BE2C (cell line): ENCODE results near the gene AKR1A1.

Experiments used
- DNase-seq: peaks from one replicate; pipeline ENCODE4 v3.0.0-alpha.2; 2020
- H3K27me3 ChIP-seq: fragments of 250-450 bp; sonication (Bioruptor Pico); 2 replicates; pipeline ENCODE4 v1.5.1; 2020; ENCODE audit warnings: mild to moderate bottlenecking
- H3K36me3 ChIP-seq: fragments of 250-450 bp; sonication (Bioruptor Pico); 2 replicates; pipeline ENCODE4 v1.5.1; 2020; ENCODE audit warnings: mild to moderate bottlenecking
- H3K4me1 ChIP-seq: fragments of 250-450 bp; sonication (Bioruptor Pico); 2 replicates; pipeline ENCODE4 v1.5.1; 2020
- H3K4me3 ChIP-seq: 2 replicates; pipeline ENCODE4 v1.5.1; 2011; ENCODE audit warnings: low read depth, low read length
- H3K9me3 ChIP-seq: fragments of 250-450 bp; sonication (Bioruptor Pico); 2 replicates; pipeline ENCODE4 v1.5.1; 2020
- TF ChIP-seq, protein P1 (sequence below): IDR thresholded peaks from 2 replicates; pipeline ENCODE4 v1.5.1; 2012; ENCODE audit warnings: mild to moderate bottlenecking, low read depth, low read length

Gene AKR1A1

GRCh38 chr1:45574105-45574626, 23.5 kb downstream of the AKR1A1 start:
- DNase-seq = no peak

DNA sequence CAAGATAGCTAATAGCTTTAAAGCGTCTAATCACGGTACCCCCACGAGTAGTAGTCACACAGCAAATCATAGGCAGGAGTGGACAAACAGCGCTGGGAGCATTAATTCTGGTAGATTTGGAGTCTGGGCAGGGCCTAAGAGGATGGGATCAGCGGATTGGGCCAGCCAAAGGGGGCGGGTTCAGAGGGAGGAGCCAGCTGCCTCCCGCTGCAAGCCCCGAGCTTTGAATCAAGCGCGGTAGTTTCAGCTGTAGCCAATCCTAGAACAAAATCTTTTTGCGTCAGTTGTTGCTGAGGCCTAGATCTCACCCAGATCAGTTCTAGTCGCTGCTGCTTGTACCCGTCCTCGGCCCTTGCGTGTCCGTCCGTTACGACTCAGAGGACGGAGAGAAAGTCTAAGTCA, 32.6 kb downstream of the AKR1A1 start:
- peak overlapping the region; percentile 95 for H3K4me3 ChIP-seq
- H3K27me3 ChIP-seq = no peaks in the 10 kb centered on the region
- H3K36me3 ChIP-seq = no peaks in the 10 kb centered on the region
- TF ChIP-seq, protein P1, sequence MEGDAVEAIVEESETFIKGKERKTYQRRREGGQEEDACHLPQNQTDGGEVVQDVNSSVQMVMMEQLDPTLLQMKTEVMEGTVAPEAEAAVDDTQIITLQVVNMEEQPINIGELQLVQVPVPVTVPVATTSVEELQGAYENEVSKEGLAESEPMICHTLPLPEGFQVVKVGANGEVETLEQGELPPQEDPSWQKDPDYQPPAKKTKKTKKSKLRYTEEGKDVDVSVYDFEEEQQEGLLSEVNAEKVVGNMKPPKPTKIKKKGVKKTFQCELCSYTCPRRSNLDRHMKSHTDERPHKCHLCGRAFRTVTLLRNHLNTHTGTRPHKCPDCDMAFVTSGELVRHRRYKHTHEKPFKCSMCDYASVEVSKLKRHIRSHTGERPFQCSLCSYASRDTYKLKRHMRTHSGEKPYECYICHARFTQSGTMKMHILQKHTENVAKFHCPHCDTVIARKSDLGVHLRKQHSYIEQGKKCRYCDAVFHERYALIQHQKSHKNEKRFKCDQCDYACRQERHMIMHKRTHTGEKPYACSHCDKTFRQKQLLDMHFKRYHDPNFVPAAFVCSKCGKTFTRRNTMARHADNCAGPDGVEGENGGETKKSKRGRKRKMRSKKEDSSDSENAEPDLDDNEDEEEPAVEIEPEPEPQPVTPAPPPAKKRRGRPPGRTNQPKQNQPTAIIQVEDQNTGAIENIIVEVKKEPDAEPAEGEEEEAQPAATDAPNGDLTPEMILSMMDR = no peak
- peak; percentile 89 for DNase-seq
- no peaks in the 10 kb centered on the region for H3K4me1 ChIP-seq
- no peaks in the 10 kb centered on the region for H3K9me3 ChIP-seq

More at GRCh38 chr1:45574105-45574626, 23.5 kb downstream of the AKR1A1 start:
- TF ChIP-seq, protein P1 = no peak
- H3K9me3 ChIP-seq = no peaks in the 10 kb centered on the region
- no peaks in the 10 kb centered on the region for H3K27me3 ChIP-seq
- H3K36me3 ChIP-seq = peaks cover 11% of the 10 kb centered on the region
- H3K4me3 ChIP-seq = no peak overlapping the region
- no peaks in the 10 kb centered on the region for H3K4me1 ChIP-seq

GRCh38 chr1:45583666-45584350, 33.2 kb downstream of the AKR1A1 start, which contains the start of gene NASP:
Gene NASP (plus strand): TSS chr1:45584041. CDS start chr1:45584147, 106 bp downstream.
- H3K4me1 ChIP-seq = no peaks in the 10 kb centered on the region
- TF ChIP-seq, protein P1 = no peak
- H3K36me3 ChIP-seq = no peaks in the 10 kb centered on the region
- peak within 1 kb of the TSS; percentile 95 for H3K4me3 ChIP-seq
- H3K27me3 ChIP-seq = no peaks in the 10 kb centered on the region
- DNase-seq = peak; percentile 75
- H3K9me3 ChIP-seq = no peaks in the 10 kb centered on the region

GRCh38 chr1:45584351-45585109, 33.9 kb downstream of the AKR1A1 start:
- Histone ChIP-seq H3K27me3 (no peaks in the 10 kb centered on the region), H3K4me1 (no peaks in the 10 kb centered on the region), H3K9me3 (no peaks in the 10 kb centered on the region), H3K4me3 (peak overlapping the region; percentile 95), H3K36me3 (no peaks in the 10 kb centered on the region)
- TF ChIP-seq, protein P1 = no peak
- peak; percentile 86 for DNase-seq

- no peak for DNase-seq
- no peaks in the 10 kb centered on the region for H3K27me3 ChIP-seq
- no peaks in the 10 kb centered on the region for H3K36me3 ChIP-seq
- peak overlapping the region; percentile 95 for H3K4me3 ChIP-seq
- no peaks in the 10 kb centered on the region for H3K9me3 ChIP-seq
- TF ChIP-seq, protein P1 = no peak
- H3K4me1 ChIP-seq = no peaks in the 10 kb centered on the region
Measured at GRCh38 chr1:45585110-45585426, 34.4 kb downstream of the AKR1A1 start.
